VCaP (cell line): Measurements from ENCODE around the gene FBXO42.
"Not testable (repeated sequence)": the region's sequence is repeated elsewhere in the genome, so short reads cannot be mapped to it uniquely, and the experiment has no call there.

Source experiments
- H3K27ac ChIP-seq: fragments of 450-650 bp; 2 replicates; pipeline ENCODE4 v1.5.1; 2017
- CTCF ChIP-seq: fragments of 450-650 bp; conservative IDR thresholded peaks from 2 replicates; pipeline ENCODE4 v1.5.1; 2017; ENCODE audit warnings: mild to moderate bottlenecking, moderate library complexity

Gene FBXO42

GRCh38 chr1:16369821-16370220 is 17.5 kb upstream of the FBXO42 start:
- TF ChIP-seq CTCF: no peak
- H3K27ac ChIP-seq: no peak overlapping the region

GRCh38 chr1:16367968-16368890 is 15.9 kb upstream of the FBXO42 start:
- no peak for TF ChIP-seq CTCF
- peak overlapping the region; percentile 94 for H3K27ac ChIP-seq

- H3K27ac ChIP-seq: peak overlapping the region; percentile 94
- TF ChIP-seq CTCF: 0 out of 2 replicates have a peak, but pooled peaks have one; percentile 10
Observed at GRCh38 chr1:16367258-16367967, 15.1 kb upstream of the FBXO42 start.

- TF ChIP-seq CTCF: no peak
- peak within 1 kb of the TSS; percentile 94 for H3K27ac ChIP-seq
Observed at GRCh38 chr1:16366722-16367257, 14.5 kb upstream of the FBXO42 start, which contains the start of gene SZRD1. TSS of gene SZRD1 (plus strand) at chr1:16367242. CDS start at chr1:16367258, 16 bp downstream.

- not testable (repeated sequence) for H3K27ac ChIP-seq
Observed at GRCh38 chr1:16365146-16365498, 12.8 kb upstream of the FBXO42 start.

- H3K27ac ChIP-seq: no peak overlapping the region
- TF ChIP-seq CTCF: no peak
Observed at GRCh38 chr1:16356867-16357266, 4.6 kb upstream of the FBXO42 start.

GRCh38 chr1:16354619-16355018 is 2.3 kb upstream of the FBXO42 start:
- no peak overlapping the region for H3K27ac ChIP-seq
- TF ChIP-seq CTCF: no peak
